CD14-positive monocyte (primary cell): Measurements from ENCODE around the gene AAGAB. TPM values are rescaled to one million over a fixed set of nuclear protein-coding genes. Genes with fewer than 3 reads are reported as not detected.

ENCODE experiments used
- DNase-seq, 3 donors: peaks; one replicate each; pipeline ENCODE4 v3.0.0-alpha.2; 2011 to 2022
- H2AFZ ChIP-seq: 2 replicates; pipeline ENCODE4 v1.6.0; 2012; ENCODE audit warnings: mild to moderate bottlenecking, low read depth, low read length, inconsistent platforms; ENCODE audit not compliant: insufficient read depth, poor library complexity, severe bottlenecking
- H3K27ac ChIP-seq, 2 donors: 1 replicate in 1 of 2; 2 replicates in 1 of 2; pipeline ENCODE4 v1.5.1; 2012 to 2013; ENCODE audit warnings: low read length in 2 of 2, control low read depth in 1 of 2, inconsistent platforms in 1 of 2, low read depth in 1 of 2, mild to moderate bottlenecking in 1 of 2
- H3K27me3 ChIP-seq, 2 donors: one replicate each; pipeline versions ENCODE4 v1.6.0 to v1.6.1; 2011 to 2013; ENCODE audit warnings: low read length in 2 of 2; ENCODE audit not compliant: control insufficient read depth in 2 of 2, insufficient read depth in 2 of 2
- H3K36me3 ChIP-seq, 2 donors: replicated peaks in 1 of 2; 1 replicate in 1 of 2; 2 replicates in 1 of 2; pipeline versions ENCODE4 v1.5.1 to v1.6.1; 2012 to 2013; ENCODE audit warnings: low read length in 2 of 2, control low read depth in 1 of 2, inconsistent platforms in 1 of 2, mild to moderate bottlenecking in 1 of 2; ENCODE audit not compliant: insufficient read depth in 2 of 2, control insufficient read depth in 1 of 2
- H3K4me1 ChIP-seq, 2 donors: 1 replicate in 1 of 2; 2 replicates in 1 of 2; pipeline versions ENCODE4 v1.5.1 to v1.6.1; 2012 to 2013; ENCODE audit warnings: low read length in 2 of 2, control low read depth in 1 of 2, inconsistent platforms in 1 of 2, mild to moderate bottlenecking in 1 of 2, moderate library complexity in 1 of 2; ENCODE audit not compliant: insufficient read depth in 2 of 2, control insufficient read depth in 1 of 2
- H3K4me2 ChIP-seq: replicated peaks from 2 replicates; pipeline ENCODE3; 2012; ENCODE audit warnings: low read length, moderate library complexity, mild to moderate bottlenecking; ENCODE audit not compliant: poor library complexity, severe bottlenecking; ENCODE audit errors: extremely low read depth
- H3K4me3 ChIP-seq, 3 experiments: fragments of 200-600 bp in 1 of 3; sonication (generic) in 1 of 3; replicated peaks in 1 of 3; 1 replicate in 2 of 3; 2 replicates in 1 of 3; pipeline ENCODE4 v1.5.1; 2011 to 2013; ENCODE audit warnings: low read length in 3 of 3, mild to moderate bottlenecking in 3 of 3, control low read depth in 2 of 3, low read depth in 2 of 3, inconsistent platforms in 1 of 3, moderate library complexity in 1 of 3
- H3K79me2 ChIP-seq: 2 replicates; pipeline ENCODE4 v1.6.0; 2012; ENCODE audit warnings: mild to moderate bottlenecking, control low read depth, inconsistent platforms, low read length, moderate library complexity; ENCODE audit not compliant: insufficient read depth
- H3K9ac ChIP-seq: 2 replicates; pipeline ENCODE4 v1.6.0; 2017; ENCODE audit warnings: low read length, mild to moderate bottlenecking; ENCODE audit not compliant: insufficient read depth, poor library complexity, severe bottlenecking
- H3K9me3 ChIP-seq, 2 donors: replicated peaks in 1 of 2; 1 replicate in 1 of 2; 2 replicates in 1 of 2; pipeline versions ENCODE4 v1.5.1 to v1.6.1; 2012 to 2013; ENCODE audit warnings: low read length in 2 of 2, control low read depth in 1 of 2; ENCODE audit not compliant: control insufficient read depth in 1 of 2, insufficient read depth in 1 of 2
- H4K20me1 ChIP-seq: 2 replicates; pipeline ENCODE4 v1.6.0; 2012; ENCODE audit warnings: mild to moderate bottlenecking, low read length, control low read depth, moderate library complexity; ENCODE audit not compliant: insufficient read depth
- H3K27ac Mint-ChIP-seq, 7 donors: one replicate each; pipeline ENCODE4 v1.8.0; 2020; ENCODE audit warnings: mild to moderate bottlenecking in 7 of 7, mixed read lengths in 7 of 7, moderate library complexity in 6 of 7, inconsistent platforms in 2 of 7
- H3K27me3 Mint-ChIP-seq, 3 donors: one replicate each; pipeline ENCODE4 v1.8.0; 2021 to 2022; ENCODE audit warnings: low read depth in 3 of 3, mild to moderate bottlenecking in 3 of 3, mixed read lengths in 3 of 3, moderate library complexity in 3 of 3, inconsistent platforms in 1 of 3
- H3K36me3 Mint-ChIP-seq, 2 donors: one replicate each; pipeline ENCODE4 v1.8.0; 2020; ENCODE audit warnings: mixed read lengths in 2 of 2, inconsistent platforms in 1 of 2, mild to moderate bottlenecking in 1 of 2
- H3K4me1 Mint-ChIP-seq: one replicate; pipeline ENCODE4 v1.8.0; 2020; ENCODE audit warnings: mild to moderate bottlenecking, mixed read lengths
- H3K4me3 Mint-ChIP-seq, 2 donors: one replicate each; pipeline ENCODE4 v1.8.0; 2020; ENCODE audit warnings: mild to moderate bottlenecking in 2 of 2, mixed read lengths in 2 of 2, moderate library complexity in 1 of 2
- H3K9me3 Mint-ChIP-seq, 7 donors: one replicate each; pipeline ENCODE4 v1.8.0; 2020 to 2022; ENCODE audit warnings: mixed read lengths in 7 of 7, mild to moderate bottlenecking in 6 of 7, moderate library complexity in 6 of 7, inconsistent platforms in 2 of 7
- CTCF ChIP-seq: fragments of 200-600 bp; IDR thresholded peaks from one replicate; pipeline ENCODE4 v1.8.0; 2022; ENCODE audit warnings: antibody characterized with exemption, mild to moderate bottlenecking
- WGBS: methylation state at CpG from one replicate; pipeline ENCODE4 v1.1.5; 2013; ENCODE audit warnings: missing lambda C conversion rate; ENCODE audit not compliant: insufficient coverage; 5-methylcytosine and 5-hydroxymethylcytosine counted together
- intact Hi-C, 2 donors: fragments of 100-400 bp; cut with micrococcal nuclease; formaldehyde crosslinking; loops; one replicate each; pipeline versions ENCODE4 v1.15.0 to v1.15.1; 2023
- polyA plus RNA-seq, 3 donors: library from polyadenylated mRNA; depleted of rRNA in 1 of 3; unstranded in 2 of 3; stranded (reverse) in 1 of 3; fragments of 300-500 nt in 2 of 3; fragments of >200 nt in 1 of 3; fragmentation: Illumina TruSeq in 2 of 3; gene quantifications; 1 replicate in 2 of 3; 2 replicates in 1 of 3; pipeline ENCODE4 v1.2.3, GENCODE V29; 2012 to 2021

Gene AAGAB
- polyA plus RNA-seq, 3 donors = 11.2 to 40.4 (median 30.1) TPM

DNA sequence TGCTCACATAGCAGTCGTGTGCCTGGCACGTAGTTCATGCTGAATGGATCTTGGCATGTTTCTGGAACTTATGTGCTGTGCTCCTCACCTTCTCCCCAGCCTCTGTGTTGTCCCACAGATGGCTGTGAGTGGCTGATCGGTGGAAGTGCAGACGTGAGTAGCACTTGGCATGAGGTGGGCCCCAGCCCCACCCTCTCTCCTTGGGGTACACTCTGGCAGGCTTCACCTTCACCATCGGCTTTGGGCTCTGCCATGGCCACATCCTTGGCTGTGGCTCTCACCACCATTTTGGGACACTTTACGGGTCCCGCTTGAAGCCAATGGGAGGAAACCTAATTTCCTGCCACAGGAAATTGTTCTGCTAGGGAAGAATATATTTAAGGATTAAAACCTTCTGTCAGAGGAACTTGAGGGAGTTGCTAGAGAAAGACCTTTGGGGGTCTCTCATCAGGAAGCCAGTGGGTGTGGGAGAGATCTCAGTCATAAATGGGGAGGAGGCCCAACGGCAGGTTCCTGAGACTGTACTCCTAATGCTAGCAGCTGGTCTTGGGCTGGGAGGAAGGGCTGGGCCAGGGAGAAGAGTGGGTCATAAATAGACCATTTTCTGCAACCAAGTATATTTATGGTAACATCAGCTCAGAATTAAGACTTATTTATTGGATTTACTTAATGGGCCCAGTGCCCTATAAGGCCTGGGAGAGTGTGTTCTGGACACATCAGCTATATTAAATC, 96.8 kb downstream of the AAGAB start:
- Histone ChIP-seq H3K9me3 (no peaks in the 10 kb centered on the region), H3K4me1 (peaks cover 16 to 19% of the 10 kb centered on the region in 2 donors), H3K79me2 (peaks cover 63% of the 10 kb centered on the region), H3K9ac (no peak overlapping the region), H4K20me1 (peaks cover 20% of the 10 kb centered on the region), H3K27me3 (no peaks in the 10 kb centered on the region), H2AFZ (no peak overlapping the region), H3K27ac (peak overlapping the region in 1 of 2 donors; percentile 44), H3K4me3 (no peak overlapping the region), H3K36me3 (peaks cover 0 to 9% of the 10 kb centered on the region in 2 donors), H3K4me2 (no peak overlapping the region)
- Mint-ChIP-seq H3K4me1 (peaks cover 39% of the 10 kb centered on the region), H3K9me3 (peaks cover 0 to 6% (median 4%) of the 10 kb centered on the region in 7 donors), H3K4me3 (no peak overlapping the region), H3K27me3 (no peaks in the 10 kb centered on the region), H3K36me3 (peaks cover 37 to 39% of the 10 kb centered on the region in 2 donors), H3K27ac (peak overlapping the region in 6 of 7 donors; percentile 4 to 74 (median 40))
- intact Hi-C loops = no loop called here
- no peak for TF ChIP-seq CTCF
- no peak for DNase-seq
- WGBS = 59% methylated on average over 4 of the region's 8 CpGs

DNA sequence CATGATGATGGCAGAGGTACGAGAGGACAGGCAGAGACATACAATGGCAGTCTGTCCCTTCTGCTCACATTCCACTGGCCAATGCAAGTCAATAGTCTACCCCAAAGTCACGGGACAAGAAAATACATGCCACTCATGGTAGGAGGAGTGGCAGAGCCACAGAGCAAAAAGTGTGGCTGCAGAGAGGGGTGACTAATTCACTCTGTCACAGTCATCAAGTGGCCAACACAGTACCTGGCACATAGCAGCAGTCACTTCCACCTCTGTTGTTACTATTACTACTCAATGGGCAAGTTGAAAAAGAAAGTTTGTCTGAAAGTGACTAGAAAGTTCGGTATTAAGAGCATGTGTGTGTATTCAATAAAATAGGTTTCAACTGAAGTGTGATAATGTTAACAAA, 97.6 kb downstream of the AAGAB start:
- peaks cover 63% of the 10 kb centered on the region for H3K79me2 ChIP-seq
- H3K27me3 ChIP-seq = no peaks in the 10 kb centered on the region
- intact Hi-C loops = no loop called here
- TF ChIP-seq CTCF = no peak
- peak in 2 of 3 donors; percentile 51 to 65 for DNase-seq
- Mint-ChIP-seq H3K27me3 (no peaks in the 10 kb centered on the region), H3K27ac (peak overlapping the region in 2 of 7 donors; percentile 0 to 54), H3K4me1 (peaks cover 34% of the 10 kb centered on the region), H3K4me3 (no peak overlapping the region), H3K36me3 (peaks cover 36 to 42% of the 10 kb centered on the region in 2 donors), H3K9me3 (peaks cover 0 to 6% (median 4%) of the 10 kb centered on the region in 7 donors)
- H2AFZ ChIP-seq = no peak overlapping the region
- 100% methylated on average over 1 of the region's 3 CpGs for WGBS
- H3K27ac ChIP-seq = no peak overlapping the region
- H3K36me3 ChIP-seq = peaks cover 0 to 9% of the 10 kb centered on the region in 2 donors
- H3K9ac ChIP-seq = no peak overlapping the region
- H3K9me3 ChIP-seq = no peaks in the 10 kb centered on the region
- peaks cover 11 to 12% of the 10 kb centered on the region in 2 donors for H3K4me1 ChIP-seq
- no peak overlapping the region for H3K4me2 ChIP-seq
- peaks cover 13% of the 10 kb centered on the region for H4K20me1 ChIP-seq
- no peak overlapping the region for H3K4me3 ChIP-seq
